ENCODE results near the gene SFT2D1. TPM values are rescaled to one million over a fixed set of nuclear protein-coding genes. Genes with fewer than 3 reads are reported as not detected.

The SFT2D1 gene
- total and polyA plus RNA-seq, 9 of the 15 experiments (the other 6 are each of a cell fraction or from before 2014, with no cell fraction given): 54.4 to 140 (median 74.6) TPM

DNA sequence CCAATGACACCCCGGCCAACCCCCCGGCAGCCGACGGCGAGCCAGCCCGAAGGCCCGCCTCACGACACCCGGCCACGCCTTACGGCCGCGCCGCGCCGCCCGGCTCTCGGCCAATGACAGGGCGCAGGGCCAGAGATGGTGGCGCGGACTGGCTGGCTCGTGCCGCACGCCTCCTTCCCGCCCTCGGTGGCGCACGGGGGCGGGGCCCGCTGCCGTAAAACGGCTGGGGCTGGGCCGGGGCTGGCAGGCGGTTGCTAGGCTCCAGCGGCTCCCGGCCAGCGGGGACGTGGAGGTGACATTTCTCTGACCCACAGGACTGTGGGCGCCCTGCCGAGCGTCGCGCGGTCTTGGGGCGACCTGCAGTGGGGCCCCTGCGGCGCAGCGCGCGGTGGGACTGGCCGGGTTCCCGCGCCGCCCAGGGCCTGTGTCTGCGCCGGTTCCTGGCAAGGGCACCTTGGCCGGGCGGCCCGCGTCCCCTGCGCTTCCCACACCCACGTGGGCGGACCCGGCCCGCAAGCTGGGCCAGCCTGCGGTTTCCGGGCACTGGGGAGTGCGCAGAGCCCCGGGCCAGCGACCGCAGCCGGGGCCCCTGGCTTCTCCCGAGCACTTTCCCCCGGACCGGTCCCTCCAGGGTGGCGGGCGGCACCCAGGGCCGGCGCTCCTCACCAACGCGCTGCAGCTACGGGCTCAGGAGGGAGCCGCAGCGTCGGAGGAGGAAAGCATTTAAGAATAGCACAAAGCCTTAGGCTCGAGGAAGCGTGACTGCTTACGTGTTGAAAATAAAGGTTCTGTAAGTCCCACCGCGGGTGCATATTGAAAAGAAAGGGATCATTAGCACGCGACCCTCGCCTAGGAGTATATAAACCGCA lies 40.8 kb upstream of the SFT2D1 start, which contains the start of gene MPC1 (continued):
- no peak for TF ChIP-seq ELK1 (CRISPR knock-in tag; IDR thresholded peaks at IDR 0.05)
- peak; percentile 70 for TF ChIP-seq RNF2 (IDR thresholded peaks at IDR 0.05)
- TF ChIP-seq BRCA1 (IDR thresholded peaks at IDR 0.05): no peak
- TF ChIP-seq BRCA1 (CRISPR knock-in tag; IDR thresholded peaks at IDR 0.05): no peak
- no peak for TF ChIP-seq ZNF354B (CRISPR knock-in tag; IDR thresholded peaks at IDR 0.05)
- no peak for TF ChIP-seq RBM17 (IDR thresholded peaks at IDR 0.05; ENCODE audit: borderline replicate concordance, low read depth, low read length)
- no peak for TF ChIP-seq SMAD2 (IDR thresholded peaks at IDR 0.05; ENCODE audit: low read depth, low read length)
- no peak for TF ChIP-seq EHMT2 (IDR thresholded peaks at IDR 0.05)
- TF ChIP-seq, protein P1, sequence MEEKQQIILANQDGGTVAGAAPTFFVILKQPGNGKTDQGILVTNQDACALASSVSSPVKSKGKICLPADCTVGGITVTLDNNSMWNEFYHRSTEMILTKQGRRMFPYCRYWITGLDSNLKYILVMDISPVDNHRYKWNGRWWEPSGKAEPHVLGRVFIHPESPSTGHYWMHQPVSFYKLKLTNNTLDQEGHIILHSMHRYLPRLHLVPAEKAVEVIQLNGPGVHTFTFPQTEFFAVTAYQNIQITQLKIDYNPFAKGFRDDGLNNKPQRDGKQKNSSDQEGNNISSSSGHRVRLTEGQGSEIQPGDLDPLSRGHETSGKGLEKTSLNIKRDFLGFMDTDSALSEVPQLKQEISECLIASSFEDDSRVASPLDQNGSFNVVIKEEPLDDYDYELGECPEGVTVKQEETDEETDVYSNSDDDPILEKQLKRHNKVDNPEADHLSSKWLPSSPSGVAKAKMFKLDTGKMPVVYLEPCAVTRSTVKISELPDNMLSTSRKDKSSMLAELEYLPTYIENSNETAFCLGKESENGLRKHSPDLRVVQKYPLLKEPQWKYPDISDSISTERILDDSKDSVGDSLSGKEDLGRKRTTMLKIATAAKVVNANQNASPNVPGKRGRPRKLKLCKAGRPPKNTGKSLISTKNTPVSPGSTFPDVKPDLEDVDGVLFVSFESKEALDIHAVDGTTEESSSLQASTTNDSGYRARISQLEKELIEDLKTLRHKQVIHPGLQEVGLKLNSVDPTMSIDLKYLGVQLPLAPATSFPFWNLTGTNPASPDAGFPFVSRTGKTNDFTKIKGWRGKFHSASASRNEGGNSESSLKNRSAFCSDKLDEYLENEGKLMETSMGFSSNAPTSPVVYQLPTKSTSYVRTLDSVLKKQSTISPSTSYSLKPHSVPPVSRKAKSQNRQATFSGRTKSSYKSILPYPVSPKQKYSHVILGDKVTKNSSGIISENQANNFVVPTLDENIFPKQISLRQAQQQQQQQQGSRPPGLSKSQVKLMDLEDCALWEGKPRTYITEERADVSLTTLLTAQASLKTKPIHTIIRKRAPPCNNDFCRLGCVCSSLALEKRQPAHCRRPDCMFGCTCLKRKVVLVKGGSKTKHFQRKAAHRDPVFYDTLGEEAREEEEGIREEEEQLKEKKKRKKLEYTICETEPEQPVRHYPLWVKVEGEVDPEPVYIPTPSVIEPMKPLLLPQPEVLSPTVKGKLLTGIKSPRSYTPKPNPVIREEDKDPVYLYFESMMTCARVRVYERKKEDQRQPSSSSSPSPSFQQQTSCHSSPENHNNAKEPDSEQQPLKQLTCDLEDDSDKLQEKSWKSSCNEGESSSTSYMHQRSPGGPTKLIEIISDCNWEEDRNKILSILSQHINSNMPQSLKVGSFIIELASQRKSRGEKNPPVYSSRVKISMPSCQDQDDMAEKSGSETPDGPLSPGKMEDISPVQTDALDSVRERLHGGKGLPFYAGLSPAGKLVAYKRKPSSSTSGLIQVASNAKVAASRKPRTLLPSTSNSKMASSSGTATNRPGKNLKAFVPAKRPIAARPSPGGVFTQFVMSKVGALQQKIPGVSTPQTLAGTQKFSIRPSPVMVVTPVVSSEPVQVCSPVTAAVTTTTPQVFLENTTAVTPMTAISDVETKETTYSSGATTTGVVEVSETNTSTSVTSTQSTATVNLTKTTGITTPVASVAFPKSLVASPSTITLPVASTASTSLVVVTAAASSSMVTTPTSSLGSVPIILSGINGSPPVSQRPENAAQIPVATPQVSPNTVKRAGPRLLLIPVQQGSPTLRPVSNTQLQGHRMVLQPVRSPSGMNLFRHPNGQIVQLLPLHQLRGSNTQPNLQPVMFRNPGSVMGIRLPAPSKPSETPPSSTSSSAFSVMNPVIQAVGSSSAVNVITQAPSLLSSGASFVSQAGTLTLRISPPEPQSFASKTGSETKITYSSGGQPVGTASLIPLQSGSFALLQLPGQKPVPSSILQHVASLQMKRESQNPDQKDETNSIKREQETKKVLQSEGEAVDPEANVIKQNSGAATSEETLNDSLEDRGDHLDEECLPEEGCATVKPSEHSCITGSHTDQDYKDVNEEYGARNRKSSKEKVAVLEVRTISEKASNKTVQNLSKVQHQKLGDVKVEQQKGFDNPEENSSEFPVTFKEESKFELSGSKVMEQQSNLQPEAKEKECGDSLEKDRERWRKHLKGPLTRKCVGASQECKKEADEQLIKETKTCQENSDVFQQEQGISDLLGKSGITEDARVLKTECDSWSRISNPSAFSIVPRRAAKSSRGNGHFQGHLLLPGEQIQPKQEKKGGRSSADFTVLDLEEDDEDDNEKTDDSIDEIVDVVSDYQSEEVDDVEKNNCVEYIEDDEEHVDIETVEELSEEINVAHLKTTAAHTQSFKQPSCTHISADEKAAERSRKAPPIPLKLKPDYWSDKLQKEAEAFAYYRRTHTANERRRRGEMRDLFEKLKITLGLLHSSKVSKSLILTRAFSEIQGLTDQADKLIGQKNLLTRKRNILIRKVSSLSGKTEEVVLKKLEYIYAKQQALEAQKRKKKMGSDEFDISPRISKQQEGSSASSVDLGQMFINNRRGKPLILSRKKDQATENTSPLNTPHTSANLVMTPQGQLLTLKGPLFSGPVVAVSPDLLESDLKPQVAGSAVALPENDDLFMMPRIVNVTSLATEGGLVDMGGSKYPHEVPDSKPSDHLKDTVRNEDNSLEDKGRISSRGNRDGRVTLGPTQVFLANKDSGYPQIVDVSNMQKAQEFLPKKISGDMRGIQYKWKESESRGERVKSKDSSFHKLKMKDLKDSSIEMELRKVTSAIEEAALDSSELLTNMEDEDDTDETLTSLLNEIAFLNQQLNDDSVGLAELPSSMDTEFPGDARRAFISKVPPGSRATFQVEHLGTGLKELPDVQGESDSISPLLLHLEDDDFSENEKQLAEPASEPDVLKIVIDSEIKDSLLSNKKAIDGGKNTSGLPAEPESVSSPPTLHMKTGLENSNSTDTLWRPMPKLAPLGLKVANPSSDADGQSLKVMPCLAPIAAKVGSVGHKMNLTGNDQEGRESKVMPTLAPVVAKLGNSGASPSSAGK (IDR thresholded peaks at IDR 0.05): peak; percentile 65
- no peak for TF ChIP-seq NFXL1 (CRISPR knock-in tag; IDR thresholded peaks at IDR 0.05)
- no peak for TF ChIP-seq NR2F6 (CRISPR knock-in tag; IDR thresholded peaks at IDR 0.05)
- no peak for TF ChIP-seq YY1 (IDR thresholded peaks at IDR 0.05; ENCODE audit: borderline replicate concordance in 1 of 3, control insufficient read depth in 1 of 3, extremely low read depth in 1 of 3, insufficient read depth in 3 of 3, insufficient read length in 1 of 3, insufficient replicate concordance in 2 of 3, low read depth in 1 of 3, low read length in 2 of 3)
- no peak for TF ChIP-seq HDAC6 (IDR thresholded peaks at IDR 0.05; ENCODE audit: low read depth, low read length)
- no peak for TF ChIP-seq POLR2B (IDR thresholded peaks at IDR 0.05; ENCODE audit: low read depth, partially characterized antibody)
- TF ChIP-seq CBX8 (IDR thresholded peaks at IDR 0.05; ENCODE audit: borderline replicate concordance, extremely low read depth, low read depth, low read length, poor library complexity, severe bottlenecking): no peak
- TF ChIP-seq MTA2 (IDR thresholded peaks at IDR 0.05; ENCODE audit: low read depth): no peak
